ENCODE results near the gene QPCT.
"Not testable (repeated sequence)": the region's sequence is repeated elsewhere in the genome, so short reads cannot be mapped to it uniquely, and the experiment has no call there.

Gene QPCT

GRCh38 chr2:37344453-37345361 lies at the start of gene QPCT:
Gene QPCT, plus strand, starts transcription at chr2:37344630. Its CDS starts 102 bp downstream, at chr2:37344732.
- no peak for DNase-seq (ENCODE audit: low spot score)

DNA sequence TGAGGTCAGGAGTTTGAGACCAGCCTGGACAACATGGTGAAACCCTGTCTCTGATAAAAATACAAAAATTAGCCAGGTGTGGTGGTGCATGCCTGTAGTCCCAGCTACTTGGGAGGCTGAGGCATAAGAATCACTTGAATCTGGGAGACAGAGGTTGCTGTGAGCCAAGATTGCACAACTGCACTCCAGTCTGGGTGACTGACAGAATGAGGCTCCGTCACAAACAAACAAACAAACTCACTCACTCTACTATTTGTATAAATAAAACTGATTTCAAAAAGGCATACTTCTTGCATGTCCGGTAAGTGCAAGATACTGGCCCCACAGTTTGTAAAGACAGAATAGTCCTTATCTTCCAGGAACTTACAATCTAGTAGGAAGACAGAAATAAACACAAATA lies 49.6 kb upstream of the QPCT start:
- DNase-seq (ENCODE audit: low spot score): not testable (repeated sequence)

DNA sequence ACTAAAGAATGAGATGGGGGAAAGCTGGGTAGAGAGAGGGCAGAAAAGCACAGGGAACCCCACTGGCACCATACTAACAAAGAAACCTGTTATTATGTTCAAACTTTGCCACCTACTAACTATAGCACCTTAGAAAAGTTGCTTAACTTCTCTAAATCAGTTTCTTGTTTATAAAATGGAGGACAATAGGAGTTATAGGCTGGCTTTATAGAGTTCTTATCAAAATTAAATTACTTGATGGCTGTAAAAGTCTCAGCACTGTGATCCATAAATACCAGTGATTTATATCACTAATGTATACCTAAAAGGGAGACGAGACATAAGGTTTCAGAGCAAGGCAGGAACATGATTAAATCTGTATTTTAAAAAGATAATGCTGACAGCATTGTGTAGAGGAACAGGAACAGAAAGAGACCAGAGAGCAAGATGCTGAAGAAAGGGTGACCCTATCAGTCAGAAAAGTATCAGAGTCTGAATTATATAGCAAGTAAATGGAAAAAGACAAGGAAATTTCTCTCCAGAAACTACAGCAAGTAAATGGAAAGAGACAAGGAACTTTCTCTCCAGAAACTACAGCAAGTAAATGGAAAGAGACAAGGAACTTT lies 48.9 kb upstream of the QPCT start:
- no peak for DNase-seq (ENCODE audit: low spot score)

GRCh38 chr2:37297632-37298031 lies 46.8 kb upstream of the QPCT start:
- no peak for DNase-seq (ENCODE audit: low spot score)

- DNase-seq (ENCODE audit: low spot score): no peak
Measured at GRCh38 chr2:37300146-37300545, 44.3 kb upstream of the QPCT start.

- DNase-seq (ENCODE audit: low spot score): no peak
Measured at GRCh38 chr2:37300578-37300977, 43.9 kb upstream of the QPCT start.

- DNase-seq (ENCODE audit: low spot score): no peak
Measured at GRCh38 chr2:37301408-37301807, 43.0 kb upstream of the QPCT start.

DNA sequence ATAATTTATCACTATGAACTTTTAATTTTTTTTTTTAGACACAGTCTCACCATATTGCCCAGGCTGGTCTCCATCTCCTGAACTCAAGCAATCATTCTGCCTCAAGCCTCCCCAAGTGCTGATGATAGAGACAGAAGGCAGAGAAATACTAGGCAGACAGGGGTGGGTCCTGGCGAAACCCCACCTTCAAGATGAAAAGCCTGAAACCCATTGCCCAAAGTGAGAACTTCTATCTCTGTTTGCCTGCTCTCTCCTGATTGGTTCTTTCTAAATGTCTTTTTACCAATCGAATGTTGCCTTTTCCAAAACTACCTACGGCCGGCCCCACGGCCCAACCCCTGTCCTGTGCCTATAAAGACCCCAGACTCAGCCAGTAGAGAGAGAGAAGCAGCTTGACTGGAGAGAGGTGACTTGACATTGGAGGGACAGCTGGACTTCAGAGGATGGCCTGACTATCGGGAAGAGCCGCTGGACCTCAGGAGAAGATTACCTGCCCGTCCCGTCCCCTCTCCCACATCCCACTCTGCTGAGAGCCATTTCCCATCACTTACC lies 41.7 kb upstream of the QPCT start:
- no peak for DNase-seq (ENCODE audit: low spot score)

DNA sequence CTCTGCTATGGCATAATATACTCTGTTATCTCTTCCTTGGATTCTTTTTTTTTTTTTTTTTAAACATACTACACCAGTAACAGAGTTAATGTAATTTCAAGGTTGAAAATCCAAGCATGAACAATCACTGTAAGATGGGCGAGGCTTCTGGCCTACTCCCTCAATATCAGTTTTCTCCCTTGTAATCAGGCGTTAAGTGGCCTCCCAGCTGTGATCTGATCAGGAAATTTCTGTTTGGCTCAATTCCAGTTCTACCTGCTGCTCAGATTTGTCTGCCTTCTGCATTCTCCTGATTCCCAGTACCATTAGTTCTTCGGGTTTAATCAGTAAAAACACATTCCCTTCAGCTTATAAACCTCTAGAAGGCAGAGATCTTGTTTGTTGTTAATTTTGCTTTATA lies 38.4 kb upstream of the QPCT start:
- DNase-seq (ENCODE audit: low spot score): no peak

DNA sequence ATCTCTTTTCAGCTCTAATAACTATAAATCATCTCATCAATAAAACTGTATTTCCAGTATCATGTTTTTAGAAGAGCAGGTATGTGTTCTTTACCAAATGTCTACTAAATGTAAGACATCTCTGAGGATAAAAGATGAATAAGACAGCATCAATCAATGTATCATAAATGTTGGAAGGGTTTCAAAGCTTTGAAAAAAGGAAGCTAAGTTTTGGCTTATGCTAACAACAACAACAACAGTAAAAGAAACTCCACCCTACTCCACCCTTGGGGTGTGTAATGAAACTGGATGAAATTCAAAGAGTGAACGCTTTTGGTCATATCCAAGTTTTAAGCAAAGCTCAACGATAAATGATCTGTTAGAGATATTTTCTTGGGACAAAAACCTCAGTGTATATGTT lies 36.9 kb upstream of the QPCT start:
- no peak for DNase-seq (ENCODE audit: low spot score)

DNA sequence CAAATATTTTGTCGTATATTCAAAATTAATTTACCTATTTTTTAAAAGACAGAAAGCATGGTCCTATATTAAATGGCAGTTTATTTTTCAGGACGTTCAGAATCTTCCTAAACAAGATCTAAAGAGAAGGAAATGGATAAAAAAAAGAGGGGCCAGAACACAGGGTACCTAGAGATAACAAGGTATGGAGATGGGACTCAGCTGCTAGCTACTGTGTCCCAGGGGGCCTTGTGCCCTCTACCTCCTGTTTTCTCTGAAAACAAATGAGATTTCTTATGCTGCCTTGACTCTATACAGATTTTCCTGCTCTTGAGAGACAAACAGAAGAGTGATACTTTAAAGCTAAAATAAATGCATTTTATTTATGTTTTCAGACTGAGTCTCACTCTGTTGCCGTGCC lies 29.1 kb upstream of the QPCT start:
- DNase-seq (ENCODE audit: low spot score): no peak

DNA sequence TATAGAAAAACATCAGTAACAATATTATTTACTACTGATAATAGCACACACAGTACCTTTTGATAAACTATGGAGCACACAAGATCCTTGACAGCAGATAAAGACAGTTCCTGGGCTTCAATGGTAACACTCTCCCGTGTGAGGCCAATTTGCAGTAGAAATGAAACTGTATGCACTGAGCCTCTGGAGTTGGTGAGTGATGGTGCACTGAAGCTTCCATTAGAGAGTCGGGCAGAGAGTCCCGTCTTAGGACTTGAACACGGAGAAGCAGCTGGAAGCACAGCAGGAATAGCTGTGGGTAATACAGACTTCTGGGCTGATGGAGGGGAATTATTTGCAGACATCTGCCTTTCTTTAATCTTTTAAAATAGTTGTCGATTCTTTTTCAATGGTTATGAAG lies 28.2 kb upstream of the QPCT start:
- DNase-seq (ENCODE audit: low spot score): no peak

- DNase-seq (ENCODE audit: low spot score): no peak
Measured at GRCh38 chr2:37317746-37318145, 26.7 kb upstream of the QPCT start.

GRCh38 chr2:37318401-37318800 lies 26.0 kb upstream of the QPCT start:
- DNase-seq (ENCODE audit: low spot score): no peak

GRCh38 chr2:37319754-37320609 lies 24.4 kb upstream of the QPCT start:
- DNase-seq (ENCODE audit: low spot score): no peak

- DNase-seq (ENCODE audit: low spot score): no peak
Measured at GRCh38 chr2:37321029-37321682, 23.3 kb upstream of the QPCT start.

GRCh38 chr2:37322368-37322767 lies 22.1 kb upstream of the QPCT start:
- DNase-seq (ENCODE audit: low spot score): no peak

- no peak for DNase-seq (ENCODE audit: low spot score)
Measured at GRCh38 chr2:37323176-37323780, 21.2 kb upstream of the QPCT start.

- no peak for DNase-seq (ENCODE audit: low spot score)
Measured at GRCh38 chr2:37323781-37324535, 20.5 kb upstream of the QPCT start.

DNA sequence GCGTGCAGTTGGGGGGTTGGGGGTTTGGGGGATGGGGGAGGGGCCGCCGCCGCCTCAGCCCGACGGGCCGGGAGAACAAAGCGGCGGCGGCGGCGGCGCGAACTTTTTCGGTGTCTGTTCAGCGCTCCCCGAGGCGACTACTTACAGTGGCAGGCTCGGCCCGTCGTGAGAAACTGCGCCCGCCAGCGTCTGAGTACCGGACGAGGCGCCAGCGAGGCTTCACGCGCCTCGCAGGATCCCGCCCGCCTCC lies 20.0 kb upstream of the QPCT start:
- DNase-seq (ENCODE audit: low spot score): no peak

Data from hematopoietic multipotent progenitor cell treated with erythropoietin and hydrocortisone succinate and interleukin-3 and kit ligand, for 17 days (in vitro differentiated cells).